ENCODE results near the gene OR1F1.

GRCh38 chr16:3188925-3189825 lies 1.2 kb downstream of the OR1F1 start:
- TF ChIP-seq CTCF (IDR thresholded peaks at IDR 0.05 in 4 of 5, conservative IDR thresholded peaks at IDR 0.05 in 1 of 5) (no peak), POLR2A (IDR thresholded peaks at IDR 0.05) (no peak)
